NCI-H2227 treated with DMSO at 0.1 percent for 48 hours (cell line): ENCODE measurements around the gene SPG7.
A peak's percentile ranks its signal among the peaks of the same experiment; 100 is the strongest.

Experiments used
- DNase-seq: peaks from one replicate; lab custom pipeline; 2025; lab: John Stamatoyannopoulos, UW

SPG7 gene

GRCh38 chr16:89600427-89600826 is 92.2 kb downstream of the SPG7 start:
- DNase-seq: no peak

GRCh38 chr16:89600956-89601355 is 92.8 kb downstream of the SPG7 start:
- no peak for DNase-seq

- no peak for DNase-seq
Measured at GRCh38 chr16:89601906-89602272, 93.7 kb downstream of the SPG7 start.

- DNase-seq: peak; percentile 77
Measured at GRCh38 chr16:89602273-89602951, 94.2 kb downstream of the SPG7 start.

GRCh38 chr16:89602952-89603590 is 94.9 kb downstream of the SPG7 start:
- no peak for DNase-seq

GRCh38 chr16:89604764-89605163 is 96.6 kb downstream of the SPG7 start:
- DNase-seq: no peak

GRCh38 chr16:89605186-89605970 is 97.2 kb downstream of the SPG7 start:
- no peak for DNase-seq

GRCh38 chr16:89606006-89606405 is 97.8 kb downstream of the SPG7 start:
- DNase-seq: no peak
